Osteocyte (in vitro differentiated cells): Measurements from ENCODE around the gene ZNF789. TPM values are rescaled to one million over a fixed set of nuclear protein-coding genes. Genes with fewer than 3 reads are reported as not detected.

ENCODE experiments used
- DNase-seq: peaks from one replicate; pipeline ENCODE4 v3.0.0; 2021; ENCODE audit warnings: mixed read lengths; ENCODE audit not compliant: unreplicated experiment; ENCODE audit errors: extremely low spot score
- H3K27ac Mint-ChIP-seq: one replicate; pipeline ENCODE4 v1.8.0; 2021; ENCODE audit warnings: mild to moderate bottlenecking, mixed read lengths; ENCODE audit not compliant: unreplicated experiment
- H3K27me3 Mint-ChIP-seq: one replicate; pipeline ENCODE4 v1.8.0; 2021; ENCODE audit warnings: mixed read lengths; ENCODE audit not compliant: unreplicated experiment
- H3K36me3 Mint-ChIP-seq: one replicate; pipeline ENCODE4 v1.8.0; 2021; ENCODE audit warnings: mixed read lengths; ENCODE audit not compliant: unreplicated experiment
- H3K4me1 Mint-ChIP-seq: one replicate; pipeline ENCODE4 v1.8.0; 2021; ENCODE audit warnings: mixed read lengths; ENCODE audit not compliant: unreplicated experiment
- H3K4me3 Mint-ChIP-seq: one replicate; pipeline ENCODE4 v1.8.0; 2021; ENCODE audit warnings: mild to moderate bottlenecking, moderate library complexity, mixed read lengths; ENCODE audit not compliant: unreplicated experiment
- H3K9me3 Mint-ChIP-seq: one replicate; pipeline ENCODE4 v1.8.0; 2021; ENCODE audit warnings: mixed read lengths; ENCODE audit not compliant: unreplicated experiment
- CTCF ChIP-seq: fragments of 200-600 bp; sonication (generic); IDR thresholded peaks from 2 replicates; pipeline ENCODE4 v1.5.0; 2021; ENCODE audit warnings: antibody characterized with exemption, mild to moderate bottlenecking, moderate library complexity
- total RNA-seq: library from RNA; stranded (reverse); gene quantifications from 2 replicates; pipeline ENCODE4 v1.2.1, GENCODE V29; 2021

ZNF789 gene
- total RNA-seq, 1 donor from 2014 or later = 8.4 TPM

DNA sequence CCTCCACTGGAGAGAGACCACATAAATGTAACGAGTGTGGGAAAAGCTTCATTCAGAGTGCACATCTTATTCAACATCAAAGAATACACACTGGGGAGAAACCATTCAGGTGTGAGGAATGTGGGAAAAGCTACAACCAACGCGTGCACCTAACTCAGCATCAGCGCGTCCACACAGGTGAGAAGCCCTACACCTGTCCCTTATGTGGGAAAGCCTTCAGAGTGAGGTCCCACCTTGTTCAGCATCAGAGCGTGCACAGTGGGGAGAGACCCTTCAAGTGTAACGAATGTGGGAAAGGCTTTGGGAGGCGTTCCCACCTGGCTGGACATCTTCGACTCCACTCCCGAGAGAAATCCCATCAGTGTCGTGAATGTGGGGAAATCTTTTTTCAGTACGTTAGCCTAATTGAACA is 58.7 kb downstream of the ZNF789 start:
- H3K4me1 Mint-ChIP-seq = no peaks in the 10 kb centered on the region
- peaks cover 35% of the 10 kb centered on the region for H3K9me3 Mint-ChIP-seq
- no peak overlapping the region for H3K4me3 Mint-ChIP-seq
- TF ChIP-seq CTCF = no peak
- H3K36me3 Mint-ChIP-seq = peaks cover 72% of the 10 kb centered on the region
- no peak overlapping the region for H3K27ac Mint-ChIP-seq
- DNase-seq = no peak
- H3K27me3 Mint-ChIP-seq = no peaks in the 10 kb centered on the region

GRCh38 chr7:99535667-99536066 is 63.0 kb downstream of the ZNF789 start:
- H3K27ac Mint-ChIP-seq = no peak overlapping the region
- DNase-seq = no peak
- peaks cover 44% of the 10 kb centered on the region for H3K9me3 Mint-ChIP-seq
- peaks cover 35% of the 10 kb centered on the region for H3K36me3 Mint-ChIP-seq
- no peak for TF ChIP-seq CTCF
- no peak overlapping the region for H3K4me3 Mint-ChIP-seq
- H3K4me1 Mint-ChIP-seq = no peaks in the 10 kb centered on the region
- H3K27me3 Mint-ChIP-seq = no peaks in the 10 kb centered on the region

Other genes with a start within 250 kb of the ZNF789 start
- not detected in 2 replicates for gene MYH16, start 200.1 kb upstream of the ZNF789 start, total RNA-seq
- 103 and 105 TPM in 2 replicates for gene ARPC1A, start 147.0 kb upstream of the ZNF789 start, total RNA-seq
- gene ARPC1B, start 98.2 kb upstream of the ZNF789 start, total RNA-seq = 76.1 and 84.9 TPM in 2 replicates
- 107 and 116 TPM in 2 replicates for gene PDAP1, start 64.3 kb upstream of the ZNF789 start, total RNA-seq
- 112 and 131 TPM in 2 replicates for gene BUD31, start 63.9 kb upstream of the ZNF789 start, total RNA-seq
- gene PTCD1, start 34.1 kb upstream of the ZNF789 start, total RNA-seq = 5.7 and 10.5 TPM in 2 replicates
- gene CPSF4, start 33.9 kb upstream of the ZNF789 start, total RNA-seq = 32.3 and 37.9 TPM in 2 replicates
- gene ATP5MF, start 6.7 kb upstream of the ZNF789 start, total RNA-seq = 251 and 253 TPM in 2 replicates
- 23.8 and 24.4 TPM in 2 replicates for gene ZNF394, start 27.4 kb downstream of the ZNF789 start, total RNA-seq
- gene ZKSCAN5, start 31.8 kb downstream of the ZNF789 start, total RNA-seq = 11.6 and 12.1 TPM in 2 replicates
- gene FAM200A, start 79.2 kb downstream of the ZNF789 start, total RNA-seq = 5.3 and 6.3 TPM in 2 replicates
- gene ZNF655, start 85.8 kb downstream of the ZNF789 start, total RNA-seq = 62.8 and 64.2 TPM in 2 replicates
- gene TMEM225B, start 125.4 kb downstream of the ZNF789 start, total RNA-seq = 1.1 and 1.6 TPM in 2 replicates
- 19.6 and 20.7 TPM in 2 replicates for gene ZSCAN25, start 144.1 kb downstream of the ZNF789 start, total RNA-seq
- gene CYP3A5, start 207.1 kb downstream of the ZNF789 start, total RNA-seq = not detected in 2 replicates